Neutrophil (primary cell): ENCODE data around the gene MPHOSPH6.

Experiments
- H3K27ac ChIP-seq: fragments of 200-600 bp; sonication (generic); 2 replicates; pipeline ENCODE4 v1.5.1; 2016; ENCODE audit warnings: mild to moderate bottlenecking, moderate library complexity
- H3K27me3 ChIP-seq: fragments of 200-600 bp; sonication (generic); 2 replicates; pipeline ENCODE4 v1.6.0; 2016; ENCODE audit warnings: mild to moderate bottlenecking
- H3K36me3 ChIP-seq: fragments of 200-600 bp; sonication (generic); 2 replicates; pipeline ENCODE4 v1.5.1; 2017
- H3K4me1 ChIP-seq, 2 experiments: fragments of 200-600 bp in 1 of 2; sonication (generic) in 1 of 2; 1 replicate in 1 of 2; 2 replicates in 1 of 2; pipeline versions ENCODE4 v1.5.1 to v1.6.1; 2013 to 2016; ENCODE audit warnings: low read depth in 1 of 2, low read length in 1 of 2, mild to moderate bottlenecking in 1 of 2, moderate library complexity in 1 of 2; ENCODE audit not compliant: control insufficient read depth in 1 of 2, insufficient read depth in 1 of 2
- H3K4me3 ChIP-seq, 2 experiments: fragments of 200-600 bp in 1 of 2; sonication (generic) in 1 of 2; 1 replicate in 1 of 2; 2 replicates in 1 of 2; pipeline ENCODE4 v1.5.1; 2013 to 2016; ENCODE audit warnings: low read depth in 1 of 2, low read length in 1 of 2, mild to moderate bottlenecking in 1 of 2, moderate library complexity in 1 of 2
- H3K9me3 ChIP-seq: fragments of 200-600 bp; sonication (generic); 2 replicates; pipeline ENCODE4 v1.5.1; 2016
- CTCF ChIP-seq: fragments of 200-600 bp; sonication (generic); IDR thresholded peaks from 2 replicates; pipeline ENCODE4 v1.5.1; 2016; ENCODE audit warnings: antibody characterized with exemption

Gene MPHOSPH6

DNA sequence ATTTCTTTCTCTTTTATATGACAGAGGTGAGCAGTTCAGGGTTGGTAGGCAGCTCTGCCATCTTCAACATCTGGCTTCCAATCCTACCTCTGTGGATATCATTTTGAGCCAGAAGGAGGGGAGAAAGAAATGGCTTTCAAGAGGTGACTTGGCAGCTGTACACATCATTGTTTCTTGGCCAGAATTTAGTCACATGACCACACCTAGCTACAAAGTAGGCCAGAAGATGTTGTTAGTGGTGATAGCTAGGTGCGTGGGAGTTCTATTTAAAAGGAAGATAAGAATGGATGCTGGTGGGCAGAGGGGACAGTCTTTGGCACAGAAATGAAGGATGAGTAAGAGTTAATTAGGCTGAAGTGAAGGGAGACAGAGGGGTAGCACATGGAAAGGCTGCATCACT, 29.2 kb upstream of the MPHOSPH6 start:
- no peak overlapping the region for H3K27ac ChIP-seq
- H3K9me3 ChIP-seq: no peaks in the 10 kb centered on the region
- H3K4me3 ChIP-seq: no peak overlapping the region
- H3K27me3 ChIP-seq: no peaks in the 10 kb centered on the region
- no peaks in the 10 kb centered on the region for H3K4me1 ChIP-seq
- TF ChIP-seq CTCF: no peak
- H3K36me3 ChIP-seq: no peaks in the 10 kb centered on the region

GRCh38 chr16:82197540-82198240, 27.7 kb upstream of the MPHOSPH6 start:
- H3K27ac ChIP-seq: no peak overlapping the region

DNA sequence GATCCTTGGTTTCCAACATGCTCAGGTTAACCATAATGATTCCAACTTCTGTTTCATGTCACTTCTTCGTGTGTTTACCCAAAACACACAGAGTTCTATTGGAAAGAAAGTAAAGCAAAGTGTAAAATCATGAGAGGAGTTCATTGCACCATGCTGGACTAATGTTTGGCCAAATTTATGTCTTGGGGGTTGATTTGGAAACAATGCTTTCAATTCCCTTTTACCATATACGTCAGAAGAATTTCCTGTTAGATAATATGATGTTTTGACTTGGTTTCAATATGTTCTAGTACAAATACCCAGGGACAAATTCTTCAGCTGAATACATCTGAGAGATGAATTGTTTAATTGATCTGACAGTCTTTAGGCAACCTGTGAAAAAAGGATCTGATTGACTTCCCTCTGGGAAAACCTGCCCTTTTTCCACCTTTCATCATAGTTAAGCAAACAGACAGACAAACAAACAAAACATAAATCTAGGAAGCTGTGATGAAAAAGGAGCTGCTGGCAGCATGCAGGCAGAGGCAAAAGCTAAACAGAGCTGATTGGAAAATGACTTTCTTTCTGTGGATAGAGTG, 26.0 kb upstream of the MPHOSPH6 start:
- no peaks in the 10 kb centered on the region for H3K27me3 ChIP-seq
- H3K36me3 ChIP-seq: no peaks in the 10 kb centered on the region
- no peak for TF ChIP-seq CTCF
- H3K9me3 ChIP-seq: no peaks in the 10 kb centered on the region
- H3K27ac ChIP-seq: no peak overlapping the region
- H3K4me1 ChIP-seq: no peaks in the 10 kb centered on the region
- no peak overlapping the region for H3K4me3 ChIP-seq

More at GRCh38 chr16:82197540-82198240, 27.7 kb upstream of the MPHOSPH6 start:
- Histone ChIP-seq H3K4me1 (no peaks in the 10 kb centered on the region), H3K9me3 (no peaks in the 10 kb centered on the region), H3K36me3 (no peaks in the 10 kb centered on the region), H3K4me3 (no peak overlapping the region), H3K27me3 (no peaks in the 10 kb centered on the region)
- no peak for TF ChIP-seq CTCF

DNA sequence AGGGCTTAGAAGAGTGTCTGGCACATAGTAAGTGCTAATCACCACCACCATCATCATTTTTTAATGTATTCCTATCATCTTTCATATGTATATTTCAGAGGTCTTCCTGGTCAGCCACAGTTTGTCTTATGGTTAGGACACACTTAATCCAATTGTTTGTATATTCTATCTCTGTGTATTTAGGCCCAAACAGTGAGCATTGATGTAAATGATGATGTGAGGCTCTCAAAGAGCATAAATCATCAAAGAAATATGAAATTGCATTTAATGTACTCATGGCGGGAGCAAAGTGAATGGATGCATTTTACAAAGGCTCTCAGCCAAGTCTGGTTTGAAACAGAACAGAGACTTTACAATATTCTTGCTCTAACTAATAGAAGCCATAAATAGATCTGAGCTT, 24.1 kb upstream of the MPHOSPH6 start:
- no peaks in the 10 kb centered on the region for H3K9me3 ChIP-seq
- no peaks in the 10 kb centered on the region for H3K36me3 ChIP-seq
- H3K4me3 ChIP-seq: no peak overlapping the region
- no peak for TF ChIP-seq CTCF
- peaks cover 5% of the 10 kb centered on the region for H3K27me3 ChIP-seq
- no peaks in the 10 kb centered on the region for H3K4me1 ChIP-seq
- H3K27ac ChIP-seq: no peak overlapping the region

- Histone ChIP-seq H3K27ac (no peak overlapping the region), H3K4me1 (no peaks in the 10 kb centered on the region), H3K27me3 (peaks cover 8% of the 10 kb centered on the region), H3K4me3 (no peak overlapping the region), H3K9me3 (no peaks in the 10 kb centered on the region), H3K36me3 (no peaks in the 10 kb centered on the region)
- no peak for TF ChIP-seq CTCF
Measured at GRCh38 chr16:82192665-82193064, 22.6 kb upstream of the MPHOSPH6 start.
